ENCODE results near the gene BRF1. TPM values are rescaled to one million over a fixed set of nuclear protein-coding genes. Genes with fewer than 3 reads are reported as not detected.

BRF1 gene
- total and polyA plus RNA-seq, 2 experiments from 2014 or later = 23.6 to 35.9 TPM

GRCh38 chr14:105275267-105275946 is 25.4 kb downstream of the BRF1 start:
- TF ChIP-seq EZH2phosphoT487 (IDR thresholded peaks at IDR 0.05; ENCODE audit: low read depth, severe bottlenecking, unreplicated experiment) = no peak
- TF ChIP-seq EZH2 (IDR thresholded peaks at IDR 0.05; ENCODE audit: borderline replicate concordance) = no peak
- no peak for TF ChIP-seq CTCF (IDR thresholded peaks at IDR 0.05; ENCODE audit: poor library complexity)
- Histone ChIP-seq H3K4me1 (ENCODE audit: insufficient read depth) (peaks cover 6% of the 10 kb centered on the region), H3K27me3 (no peaks in the 10 kb centered on the region), H3K9me2 (replicated peaks; ENCODE audit: insufficient read depth) (no peaks in the 10 kb centered on the region), H3K9me3 (ENCODE audit: low read depth) (no peaks in the 10 kb centered on the region), H3K4me2 (no peak overlapping the region), H3K4me3 (no peak overlapping the region), H2AFZ (no peak overlapping the region), H4K20me1 (ENCODE audit: insufficient read depth, poor library complexity, severe bottlenecking) (no peaks in the 10 kb centered on the region), H3K27ac (peak overlapping the region; percentile 20), H3K36me3 (replicated peaks; ENCODE audit: insufficient read depth, low read depth) (no peaks in the 10 kb centered on the region), H3K79me2 (peaks cover 56% of the 10 kb centered on the region)
- 81% methylated on average over 16 of the region's 16 CpGs for WGBS (ENCODE audit: low lambda C conversion rate, missing lambda C conversion rate)
- DNase-seq (ENCODE audit: low spot score) = no peak

DNA sequence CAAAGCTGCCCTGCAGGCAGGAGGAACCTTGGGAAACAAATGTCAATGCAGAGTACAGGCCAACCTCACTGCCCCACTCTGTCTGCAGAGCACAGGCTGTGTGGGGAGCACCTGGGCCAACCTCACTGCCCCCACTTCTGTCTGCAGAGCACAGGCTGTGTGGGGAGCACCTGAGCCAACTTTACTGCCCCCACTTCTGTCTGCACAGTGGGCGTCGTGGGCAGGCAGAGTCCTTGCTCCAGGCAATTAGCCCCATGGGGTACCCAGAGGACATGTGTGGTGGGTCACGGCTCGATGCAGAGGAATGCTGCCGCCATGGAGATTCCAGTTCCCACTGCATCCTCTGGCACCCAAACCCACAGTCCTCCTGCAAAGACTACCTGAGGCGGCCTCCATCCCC is 26.2 kb downstream of the BRF1 start:
- H3K4me2 ChIP-seq = no peak overlapping the region
- no peaks in the 10 kb centered on the region for H3K36me3 ChIP-seq (replicated peaks; ENCODE audit: insufficient read depth, low read depth)
- peaks cover 6% of the 10 kb centered on the region for H3K4me1 ChIP-seq (ENCODE audit: insufficient read depth)
- H2AFZ ChIP-seq = no peak overlapping the region
- H3K27me3 ChIP-seq = no peaks in the 10 kb centered on the region
- no peaks in the 10 kb centered on the region for H3K9me3 ChIP-seq (ENCODE audit: low read depth)
- peaks cover 48% of the 10 kb centered on the region for H3K79me2 ChIP-seq
- no peak overlapping the region for H3K4me3 ChIP-seq
- H4K20me1 ChIP-seq (ENCODE audit: insufficient read depth, poor library complexity, severe bottlenecking) = no peaks in the 10 kb centered on the region
- no peak for TF ChIP-seq EZH2phosphoT487 (IDR thresholded peaks at IDR 0.05; ENCODE audit: low read depth, severe bottlenecking, unreplicated experiment)
- no peak for TF ChIP-seq EZH2 (IDR thresholded peaks at IDR 0.05; ENCODE audit: borderline replicate concordance)
- TF ChIP-seq CTCF (IDR thresholded peaks at IDR 0.05; ENCODE audit: poor library complexity) = no peak
- DNase-seq (ENCODE audit: low spot score) = no peak
- H3K9me2 ChIP-seq (replicated peaks; ENCODE audit: insufficient read depth) = no peaks in the 10 kb centered on the region
- 90% methylated on average over 6 of the region's 6 CpGs for WGBS (ENCODE audit: low lambda C conversion rate, missing lambda C conversion rate)
- H3K27ac ChIP-seq = no peak overlapping the region

- no peaks in the 10 kb centered on the region for H3K9me2 ChIP-seq (replicated peaks; ENCODE audit: insufficient read depth)
- 86% methylated on average over 11 of the region's 12 CpGs for WGBS (ENCODE audit: low lambda C conversion rate, missing lambda C conversion rate)
- no peak overlapping the region for H3K27ac ChIP-seq
- no peaks in the 10 kb centered on the region for H3K9me3 ChIP-seq (ENCODE audit: low read depth)
- no peaks in the 10 kb centered on the region for H3K27me3 ChIP-seq
- DNase-seq (ENCODE audit: low spot score) = no peak
- H4K20me1 ChIP-seq (ENCODE audit: insufficient read depth, poor library complexity, severe bottlenecking) = no peaks in the 10 kb centered on the region
- H3K79me2 ChIP-seq = peaks cover 34% of the 10 kb centered on the region
- H3K36me3 ChIP-seq (replicated peaks; ENCODE audit: insufficient read depth, low read depth) = no peaks in the 10 kb centered on the region
- H3K4me3 ChIP-seq = no peak overlapping the region
- no peak overlapping the region for H3K4me2 ChIP-seq
- H3K4me1 ChIP-seq (ENCODE audit: insufficient read depth) = peaks cover 6% of the 10 kb centered on the region
- no peak for TF ChIP-seq EZH2 (IDR thresholded peaks at IDR 0.05; ENCODE audit: borderline replicate concordance)
- no peak for TF ChIP-seq CTCF (IDR thresholded peaks at IDR 0.05; ENCODE audit: poor library complexity)
- no peak for TF ChIP-seq EZH2phosphoT487 (IDR thresholded peaks at IDR 0.05; ENCODE audit: low read depth, severe bottlenecking, unreplicated experiment)
- H2AFZ ChIP-seq = no peak overlapping the region
Measured at GRCh38 chr14:105273062-105273461, 27.7 kb downstream of the BRF1 start.

All from hepatocyte (in vitro differentiated cells).